Keratinocyte (primary cell): ENCODE data around the gene VOPP1.

Experiments used
- CTCF ChIP-seq, 3 experiments: IDR thresholded peaks in 1 of 3; conservative IDR thresholded peaks in 1 of 3; optimal IDR thresholded peaks in 1 of 3; 2 replicates in 2 of 3; 3 replicates in 1 of 3; pipeline versions ENCODE3 to v1.5.1; 2011; ENCODE audit warnings: low read length in 3 of 3, mild to moderate bottlenecking in 3 of 3, moderate library complexity in 2 of 3, control low read depth in 1 of 3, inconsistent platforms in 1 of 3; ENCODE audit not compliant: insufficient read depth in 2 of 3; ENCODE audit errors: extremely low read depth in 1 of 3
- EZH2 ChIP-seq: IDR thresholded peaks from one replicate; pipeline ENCODE4 v1.6.1; 2012; ENCODE audit warnings: inconsistent platforms, mild to moderate bottlenecking, low read length, moderate library complexity

GRCh38 chr7:55437375-55437774 is 134.9 kb downstream of the VOPP1 start:
- TF ChIP-seq CTCF (optimal IDR thresholded peaks at IDR 0.05 in 1 of 3, IDR thresholded peaks at IDR 0.05 in 1 of 3, conservative IDR thresholded peaks at IDR 0.05 in 1 of 3; ENCODE audit: extremely low read depth in 1 of 3, insufficient read depth in 2 of 3, low read length in 3 of 3) (no peak), EZH2 (no peak)
